Activated naive CD4-positive, alpha-beta T cell treated with Interleukin-2 at 50 U/mL for 16 hours (primary cell): ENCODE measurements around the gene HAL.
"Not testable (repeated sequence)": the region's sequence is repeated elsewhere in the genome, so short reads cannot be mapped to it uniquely, and the experiment has no call there.

Source experiments
- DNase-seq: peaks from one replicate; pipeline ENCODE4 v3.0.0-alpha.2; 2020

HAL gene

DNA sequence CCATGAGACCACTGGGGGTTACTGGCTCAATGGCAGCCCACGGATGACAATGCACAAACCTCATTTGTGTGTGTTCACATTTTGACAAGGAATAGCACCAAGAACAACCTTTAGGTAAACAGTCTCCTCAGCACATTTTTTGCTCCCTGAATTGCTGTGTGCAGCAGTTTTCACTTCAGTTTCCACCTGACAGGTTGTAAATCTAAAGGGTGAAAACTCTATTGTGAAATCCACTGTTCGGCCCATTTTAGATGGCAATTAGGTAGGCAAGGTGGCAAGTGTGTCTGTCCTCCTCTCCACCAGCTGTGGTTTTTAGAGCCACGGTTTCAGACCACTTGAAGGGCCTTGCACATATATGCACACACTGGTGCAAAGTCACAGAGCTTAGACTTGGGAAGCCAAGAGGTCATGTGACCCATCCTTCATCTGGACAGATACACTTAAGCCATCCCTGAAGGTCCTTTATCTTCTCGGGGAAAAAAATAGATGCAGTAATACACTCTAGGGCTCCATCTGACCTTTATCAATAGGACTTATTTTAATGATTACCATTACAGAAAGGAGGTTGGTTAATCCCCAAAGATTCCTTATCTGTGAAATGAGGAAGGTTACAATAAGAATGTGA lies 23.2 kb downstream of the HAL start:
- DNase-seq = no peak

- DNase-seq = no peak
Observed at GRCh38 chr12:95970905-95971304, 25.2 kb downstream of the HAL start.

- DNase-seq = not testable (repeated sequence)
Observed at GRCh38 chr12:95969116-95969515, 27.0 kb downstream of the HAL start.

- no peak for DNase-seq
Observed at GRCh38 chr12:95967301-95967700, 28.8 kb downstream of the HAL start.

DNA sequence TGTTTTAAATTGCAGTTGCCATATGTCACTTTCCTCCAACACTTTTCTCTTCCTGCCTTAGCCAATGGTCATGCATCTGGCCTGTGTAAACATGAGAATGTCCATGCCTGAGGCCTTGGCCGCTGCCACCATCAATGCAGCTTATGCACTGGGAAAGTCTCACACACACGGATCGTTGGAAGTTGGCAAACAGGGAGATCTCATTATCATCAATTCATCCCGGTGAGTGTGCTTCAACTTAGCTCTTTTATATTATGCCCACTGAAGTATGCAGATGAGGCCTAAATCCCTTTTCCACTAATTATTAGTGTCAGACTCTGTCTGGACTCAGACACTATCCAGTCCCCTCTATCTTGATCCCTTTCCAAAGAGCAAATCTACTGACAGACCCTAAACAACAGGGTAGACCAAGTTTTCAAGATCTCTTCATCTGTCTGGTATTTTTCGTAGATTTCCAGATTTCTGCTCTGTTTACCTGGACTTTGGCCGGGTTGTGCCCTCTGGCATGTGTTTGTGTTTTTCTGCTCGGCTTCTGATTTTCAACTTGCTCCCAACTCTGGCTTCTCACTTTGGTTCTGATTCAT lies 29.8 kb downstream of the HAL start:
- DNase-seq = no peak

- no peak for DNase-seq
Observed at GRCh38 chr12:95963096-95963495, 33.0 kb downstream of the HAL start.

DNA sequence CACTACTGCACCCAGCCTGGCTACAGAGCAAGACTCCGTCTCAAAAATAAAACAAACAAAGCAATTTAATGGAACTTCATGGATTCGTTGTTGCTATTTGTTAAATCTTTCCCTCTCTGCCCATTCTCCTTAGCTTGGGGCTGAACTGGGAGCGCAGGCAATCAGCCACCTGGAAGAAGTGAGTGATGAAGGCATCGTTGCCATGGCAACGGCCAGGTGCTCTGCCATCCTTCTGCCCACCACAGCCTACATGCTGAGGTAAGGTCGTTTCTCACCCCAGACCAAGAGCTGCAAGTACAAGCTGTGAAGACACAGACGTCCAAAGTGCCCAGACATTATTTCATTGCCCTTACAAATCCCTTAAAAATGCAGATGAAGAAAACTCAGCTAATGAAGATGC lies 33.9 kb downstream of the HAL start:
- DNase-seq = no peak

GRCh38 chr12:95960241-95960640 lies 35.9 kb downstream of the HAL start:
- no peak for DNase-seq

DNA sequence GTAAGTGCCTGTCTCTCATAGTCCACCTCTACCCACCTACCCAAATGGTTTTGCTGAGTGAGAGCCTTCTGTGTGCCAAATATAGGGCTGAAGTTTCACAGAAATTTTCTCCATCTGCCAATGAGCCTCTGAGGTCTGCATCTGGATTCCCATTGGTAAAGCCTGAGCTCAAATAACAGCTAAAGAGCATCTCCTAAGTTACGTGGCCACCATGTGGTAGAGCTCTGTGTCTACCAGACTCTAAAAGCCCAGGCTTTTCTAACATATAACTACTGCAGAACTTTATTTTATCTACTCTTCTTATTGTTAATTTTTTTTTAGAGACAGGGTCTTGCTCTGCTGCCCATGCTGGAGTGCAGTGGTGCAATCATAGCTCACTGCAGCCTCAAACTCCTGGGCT lies 37.0 kb downstream of the HAL start:
- DNase-seq = no peak

DNA sequence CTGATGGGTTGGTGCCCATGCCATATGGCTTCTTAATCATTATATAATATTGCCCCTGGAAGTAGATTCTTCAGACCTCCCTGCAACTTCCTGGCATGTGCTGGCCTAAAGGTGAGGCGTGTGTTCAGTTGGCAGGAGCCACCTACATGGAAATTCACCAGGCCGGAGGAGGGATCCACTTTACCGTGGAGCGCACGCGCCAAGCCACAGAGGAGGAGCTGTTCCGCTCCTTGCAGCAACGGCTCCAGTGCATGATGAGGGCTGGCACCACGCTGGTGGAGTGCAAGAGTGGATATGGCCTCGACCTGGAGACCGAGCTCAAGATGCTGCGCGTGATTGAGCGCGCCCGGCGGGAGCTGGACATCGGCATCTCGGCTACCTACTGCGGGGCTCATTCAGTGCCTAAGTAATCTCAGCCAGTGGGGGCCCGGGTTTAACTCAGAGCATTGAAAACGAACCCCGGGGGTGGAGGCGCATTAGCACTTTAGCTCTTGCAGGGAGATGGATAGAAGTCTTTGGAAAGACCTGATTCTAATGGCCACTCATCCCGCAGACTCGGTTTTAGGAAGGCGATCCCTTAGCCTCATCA lies 39.5 kb downstream of the HAL start:
- no peak for DNase-seq

GRCh38 chr12:95955549-95956159 lies 40.5 kb downstream of the HAL start:
- DNase-seq = no peak

GRCh38 chr12:95953000-95953399 lies 43.1 kb downstream of the HAL start:
- DNase-seq = no peak

- no peak for DNase-seq
Observed at GRCh38 chr12:95951515-95951914, 44.6 kb downstream of the HAL start.

GRCh38 chr12:95949477-95950206 lies 46.5 kb downstream of the HAL start:
- no peak for DNase-seq

- no peak for DNase-seq
Observed at GRCh38 chr12:95944108-95944704, 51.9 kb downstream of the HAL start.

GRCh38 chr12:95943330-95943842 lies 52.8 kb downstream of the HAL start, which contains the start of gene AMDHD1:
TSS of gene AMDHD1 (plus strand) at chr12:95943331. CDS start at chr12:95943399, 68 bp downstream.
- DNase-seq = peak; percentile 60

GRCh38 chr12:95942524-95943329 lies 53.4 kb downstream of the HAL start, which contains the start of gene CCDC38:
TSS of gene CCDC38 (minus strand) at chr12:95942614. CDS start at chr12:95936509, 6,105 bp downstream.
- DNase-seq = peak; percentile 85

GRCh38 chr12:95942101-95942523 lies 54.0 kb downstream of the HAL start:
- no peak for DNase-seq

DNA sequence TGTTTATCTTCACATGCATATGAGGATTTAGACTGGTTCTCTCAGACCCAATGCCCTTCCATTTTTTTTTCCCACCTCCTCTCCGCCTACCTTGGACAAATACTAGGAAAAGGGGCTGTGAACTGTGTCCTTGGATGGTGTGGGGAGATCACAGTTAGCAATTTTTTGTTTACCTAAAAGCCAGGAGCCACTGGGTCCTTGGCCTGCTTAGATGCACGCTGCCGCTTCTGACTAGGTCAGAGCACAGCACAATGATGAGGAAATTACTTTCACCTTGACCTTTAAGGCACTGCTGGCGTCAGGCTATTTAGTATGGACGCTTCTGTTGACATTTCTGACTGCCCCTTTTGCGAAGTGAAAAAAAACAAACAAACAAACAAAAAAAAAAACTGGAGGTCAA lies 55.6 kb downstream of the HAL start:
- DNase-seq = no peak
